Epidermal melanocyte (primary cell): ENCODE data around the gene FTO.

Experiments used
- DNase-seq: peaks from one replicate; pipeline ENCODE4 v3.0.0; 2011; ENCODE audit warnings: low spot score; ENCODE audit not compliant: insufficient read length

Gene FTO

DNA sequence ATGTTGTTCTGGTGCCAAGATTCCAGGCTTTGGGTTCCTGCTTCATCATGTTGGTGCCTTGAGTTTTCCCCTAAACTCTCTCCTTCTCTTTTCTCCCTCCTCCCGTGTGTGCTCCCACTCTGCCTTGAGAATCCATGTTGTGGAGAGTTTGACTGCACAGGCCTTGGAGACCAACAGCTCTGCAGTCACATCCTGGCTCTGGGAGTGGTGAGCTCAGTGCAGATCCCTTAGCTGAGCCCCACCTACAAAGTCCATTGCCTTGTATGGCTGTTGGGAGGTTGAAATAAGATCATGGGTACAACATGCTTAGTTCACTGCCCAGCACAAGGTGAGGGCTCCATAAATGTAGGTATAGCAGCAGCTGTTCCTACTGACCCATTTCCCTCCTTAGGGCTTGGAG lies 496.8 kb downstream of the FTO start:
- DNase-seq: no peak

DNA sequence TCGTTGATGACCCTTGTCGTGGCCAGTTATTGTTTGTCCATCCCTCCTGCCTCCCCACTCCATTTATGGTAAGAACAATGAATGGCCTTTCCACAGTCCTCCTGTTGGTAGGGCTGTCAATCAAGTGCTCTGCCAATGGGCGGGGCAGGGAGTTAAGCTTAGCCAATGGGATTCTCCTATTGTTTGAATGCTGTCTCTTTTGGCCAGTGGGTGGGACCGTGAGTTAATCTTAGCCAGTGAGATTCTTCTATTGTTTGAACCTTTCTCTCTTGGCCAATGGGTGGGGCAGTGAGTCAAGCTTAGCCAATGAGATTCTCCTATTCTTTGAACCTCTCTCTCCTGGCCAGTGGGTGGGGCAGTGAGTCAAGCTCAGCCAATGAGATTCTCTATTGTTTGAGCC lies 497.2 kb downstream of the FTO start:
- DNase-seq: no peak
